ENCODE measurements around the gene ARHGEF6.

DNA sequence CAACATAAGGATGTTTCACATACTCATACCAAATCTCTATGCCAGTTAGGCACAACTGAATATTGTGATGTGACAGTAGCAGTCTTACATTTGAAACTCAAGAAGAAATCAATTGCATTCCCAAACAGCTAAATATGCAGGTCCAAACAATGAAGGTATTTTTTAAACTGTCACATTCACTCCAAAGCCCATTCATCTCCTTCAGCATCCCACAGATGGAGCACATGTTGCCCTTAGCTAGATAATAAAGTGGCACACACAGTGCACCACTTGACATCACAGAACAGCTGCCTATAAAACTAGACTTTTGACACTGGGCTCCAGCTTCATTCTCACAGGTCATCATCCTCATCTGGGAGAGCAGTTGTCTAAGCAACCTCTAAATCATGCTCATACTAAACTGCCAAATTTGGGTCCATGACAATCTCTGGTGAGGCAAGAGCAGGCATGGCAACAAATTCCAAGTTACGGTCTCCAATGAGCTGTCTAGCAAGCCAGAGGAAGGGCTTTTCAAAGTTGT is 26.2 kb upstream of the ARHGEF6 start:
- TF ChIP-seq, protein P1, sequence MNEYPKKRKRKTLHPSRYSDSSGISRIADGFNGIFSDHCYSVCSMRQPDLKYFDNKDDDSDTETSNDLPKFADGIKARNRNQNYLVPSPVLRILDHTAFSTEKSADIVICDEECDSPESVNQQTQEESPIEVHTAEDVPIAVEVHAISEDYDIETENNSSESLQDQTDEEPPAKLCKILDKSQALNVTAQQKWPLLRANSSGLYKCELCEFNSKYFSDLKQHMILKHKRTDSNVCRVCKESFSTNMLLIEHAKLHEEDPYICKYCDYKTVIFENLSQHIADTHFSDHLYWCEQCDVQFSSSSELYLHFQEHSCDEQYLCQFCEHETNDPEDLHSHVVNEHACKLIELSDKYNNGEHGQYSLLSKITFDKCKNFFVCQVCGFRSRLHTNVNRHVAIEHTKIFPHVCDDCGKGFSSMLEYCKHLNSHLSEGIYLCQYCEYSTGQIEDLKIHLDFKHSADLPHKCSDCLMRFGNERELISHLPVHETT (tag by site-specific recombination; IDR thresholded peaks at IDR 0.05): no peak
- TF ChIP-seq CTCF (tag by site-specific recombination; IDR thresholded peaks at IDR 0.05): no peak
- no peak for TF ChIP-seq MYNN (tag by site-specific recombination; IDR thresholded peaks at IDR 0.05; ENCODE audit: borderline replicate concordance)

Data from HEK293 (cell line).